Cardiac fibroblast (primary cell): ENCODE measurements around the gene INPP5K.

Source experiments
- DNase-seq, 2 donors: peaks; one replicate each; pipeline versions ENCODE4 v3.0.0 to v3.0.0-alpha.2; 2010; ENCODE audit warnings: low read depth in 2 of 2
- H3K4me3 ChIP-seq, 2 donors: replicated peaks in 1 of 2; 1 replicate in 1 of 2; 2 replicates in 1 of 2; pipeline ENCODE4 v1.5.1; 2011; ENCODE audit warnings: low read depth in 2 of 2, low read length in 2 of 2, mild to moderate bottlenecking in 2 of 2, moderate library complexity in 1 of 2
- CTCF ChIP-seq: IDR thresholded peaks from one replicate; pipeline ENCODE4 v1.5.1; 2011; ENCODE audit warnings: low read depth, mild to moderate bottlenecking, low read length, inconsistent platforms

Gene INPP5K

GRCh38 chr17:1555651-1556471 is 39.4 kb upstream of the INPP5K start:
- DNase-seq: no peak
- TF ChIP-seq CTCF: no peak
- H3K4me3 ChIP-seq: no peak overlapping the region

GRCh38 chr17:1554751-1555540 is 38.5 kb upstream of the INPP5K start:
- DNase-seq: no peak
- TF ChIP-seq CTCF: no peak
- no peak overlapping the region for H3K4me3 ChIP-seq

GRCh38 chr17:1553354-1554266 is 37.2 kb upstream of the INPP5K start:
- no peak overlapping the region for H3K4me3 ChIP-seq
- TF ChIP-seq CTCF: no peak
- DNase-seq: no peak

- no peak for TF ChIP-seq CTCF
- no peak for DNase-seq
- H3K4me3 ChIP-seq: no peak overlapping the region
Measured at GRCh38 chr17:1552932-1553331, 36.5 kb upstream of the INPP5K start.

GRCh38 chr17:1551741-1552140 is 35.3 kb upstream of the INPP5K start:
- TF ChIP-seq CTCF: no peak
- H3K4me3 ChIP-seq: no peak overlapping the region
- no peak for DNase-seq

- no peak overlapping the region for H3K4me3 ChIP-seq
- TF ChIP-seq CTCF: no peak
- DNase-seq: no peak
Measured at GRCh38 chr17:1548032-1548431, 31.6 kb upstream of the INPP5K start.
